B cell (primary cell): ENCODE measurements around the gene CPEB3. TPM values are rescaled to one million over a fixed set of nuclear protein-coding genes. Genes with fewer than 3 reads are reported as not detected.

ENCODE experiments used
- ATAC-seq: fragments of 200-7000 bp; cut with Tn5 transposase; one replicate; pipeline ENCODE4 v1.10.0; 2021; ENCODE audit warnings: low read depth, mild to moderate bottlenecking, moderate number of reproducible peaks, moderate library complexity
- CTCF ChIA-PET: fragments of 350-600 bp; sonication (Branson Sonifier 250); formaldehyde crosslinking; loops from one replicate; lab custom pipeline; 2021; ENCODE audit warnings: antibody characterized with exemption, inconsistent platforms; lab: Charles Lee
- POLR2A ChIA-PET: fragments of 350-600 bp; sonication (Branson Sonifier 250); formaldehyde crosslinking; loops from one replicate; lab custom pipeline; 2021; ENCODE audit warnings: antibody characterized with exemption; lab: Charles Lee
- DNase-seq: peaks from one replicate; pipeline ENCODE4 v3.0.0; 2013
- H2AFZ ChIP-seq: 2 replicates; pipeline ENCODE4 v1.6.1; 2012; ENCODE audit warnings: mild to moderate bottlenecking, low read depth, low read length; ENCODE audit not compliant: insufficient read depth, poor library complexity, severe bottlenecking
- H3K27ac ChIP-seq, 2 donors: 1 replicate in 1 of 2; 2 replicates in 1 of 2; pipeline ENCODE4 v1.5.1; 2012 to 2013; ENCODE audit warnings: low read length in 2 of 2, mild to moderate bottlenecking in 2 of 2, moderate library complexity in 1 of 2
- H3K27me3 ChIP-seq, 4 experiments: fragments of 200-600 bp in 1 of 4; sonication (generic) in 1 of 4; replicated peaks in 1 of 4; 1 replicate in 2 of 4; 2 replicates in 2 of 4; pipeline versions ENCODE4 v1.6.1 to v1.7.0; 2013 to 2016; ENCODE audit warnings: low read length in 3 of 4, mild to moderate bottlenecking in 2 of 4, mixed read lengths in 1 of 4, moderate library complexity in 1 of 4; ENCODE audit not compliant: insufficient read depth in 4 of 4, control insufficient read depth in 3 of 4; ENCODE audit errors: control extremely low read depth in 1 of 4
- H3K36me3 ChIP-seq, 2 experiments: replicated peaks in 1 of 2; 1 replicate in 1 of 2; 2 replicates in 1 of 2; pipeline versions ENCODE4 v1.6.1 to v1.7.1; 2013; ENCODE audit warnings: low read length in 1 of 2; ENCODE audit not compliant: insufficient read depth in 2 of 2, control insufficient read depth in 1 of 2; ENCODE audit errors: control extremely low read depth in 1 of 2, extremely low read depth in 1 of 2
- H3K4me1 ChIP-seq, 2 donors: fragments of 200-600 bp in 1 of 2; sonication (generic) in 1 of 2; 1 replicate in 1 of 2; 2 replicates in 1 of 2; pipeline versions ENCODE4 v1.5.1 to v1.6.1; 2013 to 2017; ENCODE audit warnings: low read length in 2 of 2; ENCODE audit not compliant: control insufficient read depth in 2 of 2, insufficient read depth in 2 of 2
- H3K4me2 ChIP-seq: replicated peaks from 2 replicates; pipeline ENCODE3; 2012; ENCODE audit warnings: mild to moderate bottlenecking, low read depth, low read length; ENCODE audit not compliant: poor library complexity, severe bottlenecking
- H3K4me3 ChIP-seq, 5 experiments: fragments of 200-600 bp in 1 of 5; sonication (generic) in 1 of 5; 1 replicate in 3 of 5; 2 replicates in 2 of 5; pipeline versions ENCODE4 v1.5.1 to v1.7.0; 2011 to 2016; ENCODE audit warnings: low read length in 4 of 5, mild to moderate bottlenecking in 4 of 5, low read depth in 2 of 5, control low read depth in 1 of 5, moderate library complexity in 1 of 5; ENCODE audit not compliant: insufficient read depth in 1 of 5; ENCODE audit errors: control extremely low read depth in 1 of 5, extremely low read depth in 1 of 5
- H3K79me2 ChIP-seq: fragments of 200-600 bp; sonication (generic); one replicate; pipeline ENCODE4 v1.6.0; 2016; ENCODE audit warnings: low read length; ENCODE audit not compliant: control insufficient read depth, insufficient read depth
- H3K9ac ChIP-seq: fragments of 200-600 bp; sonication (generic); 2 replicates; pipeline ENCODE4 v1.6.1; 2017; ENCODE audit warnings: mild to moderate bottlenecking, low read length, moderate library complexity
- H3K9me3 ChIP-seq, 3 donors: one replicate each; pipeline versions ENCODE4 v1.6.1 to v1.7.1; 2013; ENCODE audit warnings: low read length in 2 of 3; ENCODE audit not compliant: control insufficient read depth in 2 of 3, insufficient read depth in 1 of 3; ENCODE audit errors: control extremely low read depth in 1 of 3
- H4K20me1 ChIP-seq: 2 replicates; pipeline ENCODE4 v1.6.0; 2012; ENCODE audit warnings: mild to moderate bottlenecking, low read length; ENCODE audit not compliant: insufficient read depth, control insufficient read depth, poor library complexity, severe bottlenecking
- H3K27ac Mint-ChIP-seq: one replicate; pipeline ENCODE4 v1.8.0; 2021; ENCODE audit warnings: mixed read lengths
- H3K27me3 Mint-ChIP-seq: one replicate; pipeline ENCODE4 v1.8.0; 2021; ENCODE audit warnings: mixed read lengths
- H3K4me1 Mint-ChIP-seq: one replicate; pipeline ENCODE4 v1.8.0; 2021; ENCODE audit warnings: mixed read lengths
- H3K4me3 Mint-ChIP-seq: one replicate; pipeline ENCODE4 v1.8.0; 2021; ENCODE audit warnings: mixed read lengths
- H3K9me3 Mint-ChIP-seq: one replicate; pipeline ENCODE4 v1.8.0; 2022; ENCODE audit warnings: mixed read lengths; ENCODE audit not compliant: insufficient read depth
- CTCF ChIP-seq: fragments of 200-600 bp; IDR thresholded peaks from one replicate; pipeline ENCODE4 v1.8.0; 2022; ENCODE audit warnings: antibody characterized with exemption, mild to moderate bottlenecking
- EZH2 ChIP-seq: IDR thresholded peaks from 2 replicates; pipeline ENCODE4 v1.6.1; 2012; ENCODE audit warnings: borderline replicate concordance, low read depth, mild to moderate bottlenecking, moderate library complexity, low read length; ENCODE audit not compliant: insufficient read depth, poor library complexity, severe bottlenecking
- intact Hi-C: fragments of 100-400 bp; cut with micrococcal nuclease; formaldehyde crosslinking; loops from one replicate; pipeline ENCODE4 v1.10.0; 2022
- polyA plus RNA-seq: library from polyadenylated mRNA; depleted of rRNA; stranded (reverse); fragments of >200 nt; gene quantifications from 2 replicates; pipeline ENCODE4 v1.2.3, GENCODE V29; 2012
- total RNA-seq, 2 donors: library from RNA; stranded (reverse); fragments of 120-200 nt in 1 of 2; gene quantifications; 1 replicate in 1 of 2; 2 replicates in 1 of 2; pipeline versions ENCODE4 v1.2.3 to v1.2.4, GENCODE V29; 2013 to 2022

CPEB3 gene
- total and polyA plus RNA-seq, 2 donors (not counting 1 experiment from before 2014, with no cell fraction given): 1.6 to 6.7 TPM

- peaks cover 9% of the 10 kb centered on the region for H3K4me1 Mint-ChIP-seq
- no peak overlapping the region for H3K4me3 ChIP-seq
These were observed 208.1 kb downstream of the CPEB3 start for GRCh38 chr10:92082583-92083280.

More at GRCh38 chr10:92082583-92083280, 208.1 kb downstream of the CPEB3 start:
- H3K27me3 Mint-ChIP-seq: no peaks in the 10 kb centered on the region
- intact Hi-C loops: no loop called here
- CTCF ChIA-PET: no interaction called here
- no peaks in the 10 kb centered on the region for H3K9me3 Mint-ChIP-seq
- H3K27ac Mint-ChIP-seq: no peak overlapping the region
- no peaks in the 10 kb centered on the region for H3K9me3 ChIP-seq
- peaks cover 0 to 3% of the 10 kb centered on the region in 2 donors for H3K4me1 ChIP-seq
- peaks cover 6 to 9% of the 10 kb centered on the region in 2 experiments for H3K36me3 ChIP-seq
- DNase-seq (no peak), ATAC-seq (no peak)
- H3K4me2 ChIP-seq: no peak overlapping the region
- POLR2A ChIA-PET: no interaction called here
- no peaks in the 10 kb centered on the region for H3K27me3 ChIP-seq
- no peaks in the 10 kb centered on the region for H3K79me2 ChIP-seq
- H3K27ac ChIP-seq: no peak overlapping the region
- TF ChIP-seq CTCF: no peak
- no peak for TF ChIP-seq EZH2
- H2AFZ ChIP-seq: no peak overlapping the region
- H3K4me3 Mint-ChIP-seq: no peak overlapping the region
- no peak overlapping the region for H3K9ac ChIP-seq
- no peaks in the 10 kb centered on the region for H4K20me1 ChIP-seq
